Aorta (tissue), 5 donors: Measurements from ENCODE around the gene NFKBIZ. TPM values are rescaled to one million over a fixed set of nuclear protein-coding genes. Genes with fewer than 3 reads are reported as not detected.
A peak's percentile ranks its signal among the peaks of the same experiment; 100 is the strongest.

Source experiments
- ATAC-seq: fragments of 200-7000 bp; cut with Tn5 transposase; one replicate; pipeline ENCODE4 v1.9.1; 2022; ENCODE audit warnings: moderate library complexity; ENCODE audit not compliant: low FRiP score
- DNase-seq, 2 donors: peaks; one replicate each; pipeline ENCODE4 v3.0.0-alpha.2; 2020
- H3K27ac ChIP-seq, 2 donors: one replicate each; pipeline ENCODE4 v1.5.1; 2013; ENCODE audit warnings: low read length in 2 of 2, mild to moderate bottlenecking in 2 of 2, moderate library complexity in 2 of 2, control low read depth in 1 of 2, inconsistent platforms in 1 of 2, low read depth in 1 of 2
- H3K27me3 ChIP-seq, 2 donors: one replicate each; pipeline ENCODE4 v1.6.1; 2013; ENCODE audit warnings: control low read depth in 1 of 2, low read length in 1 of 2, mild to moderate bottlenecking in 1 of 2, moderate library complexity in 1 of 2; ENCODE audit not compliant: insufficient read depth in 2 of 2, control insufficient read depth in 1 of 2
- H3K36me3 ChIP-seq, 2 donors: one replicate each; pipeline ENCODE4 v1.6.1; 2013; ENCODE audit warnings: control low read depth in 1 of 2, low read length in 1 of 2, mild to moderate bottlenecking in 1 of 2; ENCODE audit not compliant: insufficient read depth in 2 of 2, control insufficient read depth in 1 of 2
- H3K4me1 ChIP-seq, 2 donors: one replicate each; pipeline ENCODE4 v1.6.1; 2013; ENCODE audit warnings: low read length in 2 of 2, control low read depth in 1 of 2, mild to moderate bottlenecking in 1 of 2, moderate library complexity in 1 of 2; ENCODE audit not compliant: insufficient read depth in 2 of 2, control insufficient read depth in 1 of 2
- H3K4me3 ChIP-seq, 2 donors: one replicate each; pipeline ENCODE4 v1.5.1; 2013; ENCODE audit warnings: low read length in 2 of 2, control low read depth in 1 of 2, mild to moderate bottlenecking in 1 of 2
- H3K9me3 ChIP-seq: one replicate; pipeline ENCODE4 v1.6.1; 2013; ENCODE audit warnings: mild to moderate bottlenecking, low read length; ENCODE audit not compliant: control insufficient read depth
- WGBS, 2 donors: extraction: QIAGEN DNeasy Blood & Tissue Kit; methylation state at CpG; one replicate each; pipeline ENCODE4 v1.1.7; 2013; 5-methylcytosine and 5-hydroxymethylcytosine counted together
- intact Hi-C, 2 donors: fragments of 100-400 bp; cut with DNase I; formaldehyde crosslinking; loops; one replicate each; pipeline versions ENCODE4 v1.14.2 to v1.15.0; 2022
- polyA plus RNA-seq, 2 donors: library from polyadenylated mRNA; stranded (reverse); fragments of 200-250 nt; gene quantifications; one replicate each; pipeline ENCODE4 v1.2.3, GENCODE V29; 2013
- total RNA-seq, 2 donors: library from RNA; stranded (reverse); fragmentation: NEBNext Ultra II Directional; extraction: Animal tissue kit (Norgen Biotek cat#: 25700); gene quantifications; one replicate each; pipeline ENCODE4 v1.2.1, GENCODE V29; 2021
- donor health status: healthy with polysubstance abuse.
- donor health status: Bipolar disorder and iron deficiency.
- donor health status: DM: no; HTN: no; CAD: no.
- donor health status: DM: no; HTN: no; CAD: no.
- donor health status: DM: yes; HTN: yes; CAD: no.

Gene NFKBIZ
- total and polyA plus RNA-seq, 4 donors: 6.5 to 198 (median 87.3) TPM

DNA sequence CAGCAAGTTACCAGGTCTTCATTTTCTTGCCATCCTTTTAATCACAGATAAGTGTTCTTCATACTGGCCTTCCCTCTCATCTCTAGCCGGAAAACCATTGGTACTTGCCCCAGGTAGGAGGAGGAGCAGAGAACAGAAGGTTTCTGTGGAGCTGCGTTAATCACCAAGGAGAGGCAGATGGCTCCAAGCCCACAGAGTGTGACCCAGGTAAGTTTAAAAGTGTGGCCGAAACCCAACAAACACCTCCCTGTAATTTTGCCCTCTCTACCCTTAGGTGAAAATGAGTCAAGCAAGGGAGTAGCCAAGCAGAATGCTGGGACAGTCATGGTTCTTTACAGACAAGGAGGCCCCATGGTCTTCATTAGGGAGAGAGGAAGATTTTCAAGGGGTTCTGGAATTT, 37.3 kb downstream of the NFKBIZ start:
- intact Hi-C loops: no loop called here
- H3K4me1 ChIP-seq: no peaks in the 10 kb centered on the region
- DNase-seq: no peak
- no peak overlapping the region for H3K4me3 ChIP-seq
- 97% methylated on average over 3 of the region's 3 CpGs for WGBS, 2 donors
- H3K27ac ChIP-seq: no peak overlapping the region
- H3K9me3 ChIP-seq: no peaks in the 10 kb centered on the region
- ATAC-seq: no peak
- no peaks in the 10 kb centered on the region for H3K36me3 ChIP-seq
- no peaks in the 10 kb centered on the region for H3K27me3 ChIP-seq

DNA sequence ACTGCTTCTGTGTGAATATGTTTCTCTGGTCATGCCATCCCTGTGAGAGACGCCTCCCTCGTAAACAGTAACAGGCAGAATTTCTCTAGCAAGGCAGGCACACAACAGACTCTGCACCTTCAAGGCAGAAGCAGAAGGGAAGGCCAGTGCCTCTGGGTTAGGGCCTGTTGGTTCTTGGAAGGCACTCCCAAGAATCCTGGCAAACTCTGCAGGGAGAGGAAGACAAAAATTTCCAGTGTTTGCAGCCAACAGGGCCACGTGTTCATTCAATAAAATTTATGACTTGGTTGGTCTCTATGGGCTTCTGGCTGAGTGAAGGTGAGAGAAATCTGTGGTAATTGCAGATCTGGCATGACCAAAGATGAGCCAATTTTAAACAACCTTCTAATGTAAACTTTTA, 39.3 kb downstream of the NFKBIZ start:
- H3K36me3 ChIP-seq: no peaks in the 10 kb centered on the region
- no peak overlapping the region for H3K27ac ChIP-seq
- no peaks in the 10 kb centered on the region for H3K9me3 ChIP-seq
- no peaks in the 10 kb centered on the region for H3K27me3 ChIP-seq
- no peak overlapping the region for H3K4me3 ChIP-seq
- H3K4me1 ChIP-seq: no peaks in the 10 kb centered on the region
- 39 to 44% methylated on average over 3 of the region's 3 CpGs for WGBS, 2 donors
- ATAC-seq (peak; percentile 69), DNase-seq (peak in 1 of 2 donors; percentile 62)
- intact Hi-C loops: no loop called here

DNA sequence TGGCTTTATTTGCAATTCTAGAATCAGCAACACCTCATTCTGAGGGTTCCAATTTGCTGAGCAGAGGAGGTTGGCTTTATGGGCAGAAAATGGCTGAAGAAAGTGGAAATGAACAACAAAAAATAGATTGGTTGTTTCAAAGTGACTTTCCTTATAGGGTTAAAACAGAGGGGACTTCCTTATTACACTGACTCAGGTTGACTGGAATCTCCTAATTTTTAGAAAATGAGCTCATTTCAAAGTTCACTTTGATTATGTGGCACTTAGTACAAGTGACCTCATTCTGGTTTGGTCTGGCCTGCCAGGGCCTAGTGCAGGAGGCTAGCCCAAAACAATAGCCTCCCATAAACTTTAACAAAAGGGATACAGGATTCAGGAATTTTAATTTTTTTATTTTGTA, 41.4 kb downstream of the NFKBIZ start:
- Histone ChIP-seq H3K36me3 (no peaks in the 10 kb centered on the region), H3K4me3 (no peak overlapping the region), H3K27ac (no peak overlapping the region), H3K27me3 (no peaks in the 10 kb centered on the region), H3K4me1 (no peaks in the 10 kb centered on the region), H3K9me3 (no peaks in the 10 kb centered on the region)
- intact Hi-C loops: no loop called here
- DNase-seq (no peak), ATAC-seq (no peak)

DNA sequence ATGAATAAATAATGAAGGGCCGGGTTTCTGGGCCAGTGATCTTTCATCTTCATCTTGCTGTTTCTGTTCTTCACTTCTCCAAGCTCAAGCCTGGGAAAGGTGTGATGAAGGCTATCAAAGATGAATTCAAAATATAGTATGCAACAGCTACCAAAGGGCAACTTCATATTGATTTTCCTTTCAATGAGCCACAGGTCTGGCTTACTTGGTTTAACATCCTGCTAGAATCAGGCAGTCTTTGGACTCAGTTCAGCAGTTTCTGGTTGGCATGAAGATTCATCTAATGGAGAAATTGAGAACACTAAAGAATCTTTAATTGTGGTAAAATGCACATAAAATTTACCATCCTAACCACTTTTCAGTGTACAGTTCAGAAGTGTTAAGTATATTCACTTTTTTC, 43.3 kb downstream of the NFKBIZ start:
- H3K27me3 ChIP-seq: no peaks in the 10 kb centered on the region
- no peak for ATAC-seq
- no peaks in the 10 kb centered on the region for H3K36me3 ChIP-seq
- H3K27ac ChIP-seq: no peak overlapping the region
- no peak for DNase-seq
- WGBS, 2 donors: 91% methylated on average over 1 of the region's 1 CpG
- intact Hi-C loops: no loop called here
- H3K4me3 ChIP-seq: no peak overlapping the region
- H3K9me3 ChIP-seq: no peaks in the 10 kb centered on the region
- no peaks in the 10 kb centered on the region for H3K4me1 ChIP-seq

GRCh38 chr3:101896083-101896757, 46.9 kb downstream of the NFKBIZ start:
- Histone ChIP-seq H3K9me3 (no peaks in the 10 kb centered on the region), H3K4me1 (no peaks in the 10 kb centered on the region), H3K27me3 (no peaks in the 10 kb centered on the region), H3K4me3 (no peak overlapping the region), H3K36me3 (no peaks in the 10 kb centered on the region), H3K27ac (no peak overlapping the region)
- 90 to 94% methylated on average over 2 of the region's 2 CpGs for WGBS, 2 donors
- ATAC-seq: no peak
- no peak for DNase-seq
- intact Hi-C loops: no loop called here

GRCh38 chr3:101897013-101897412, 47.7 kb downstream of the NFKBIZ start:
- no peaks in the 10 kb centered on the region for H3K36me3 ChIP-seq
- no peaks in the 10 kb centered on the region for H3K4me1 ChIP-seq
- no peaks in the 10 kb centered on the region for H3K9me3 ChIP-seq
- 94 to 96% methylated on average over 5 of the region's 5 CpGs for WGBS, 2 donors
- ATAC-seq (no peak), DNase-seq (no peak)
- intact Hi-C loops: no loop called here
- H3K27me3 ChIP-seq: no peaks in the 10 kb centered on the region
- no peak overlapping the region for H3K27ac ChIP-seq
- H3K4me3 ChIP-seq: no peak overlapping the region

DNA sequence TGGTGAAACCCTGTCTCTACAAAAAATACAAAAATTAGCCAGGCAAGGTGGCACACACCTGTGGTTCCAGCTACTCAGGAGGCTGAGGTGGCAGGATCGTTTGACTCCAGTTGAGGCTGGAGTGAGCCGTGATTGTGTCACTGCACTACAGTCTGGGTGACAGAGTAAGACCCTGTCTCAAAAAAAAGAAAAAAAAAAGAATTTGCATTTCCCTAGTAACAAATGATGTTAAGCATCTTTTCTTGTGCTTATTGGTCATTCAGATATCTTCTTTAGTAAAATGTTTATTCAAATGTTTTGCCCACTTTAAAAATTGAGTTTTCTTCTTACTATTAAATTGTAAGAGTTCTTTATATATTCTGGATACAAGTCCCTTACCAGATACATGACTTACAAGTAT, 48.7 kb downstream of the NFKBIZ start:
- Histone ChIP-seq H3K36me3 (no peaks in the 10 kb centered on the region), H3K27ac (no peak overlapping the region), H3K9me3 (no peaks in the 10 kb centered on the region), H3K4me1 (no peaks in the 10 kb centered on the region), H3K4me3 (no peak overlapping the region), H3K27me3 (no peaks in the 10 kb centered on the region)
- WGBS, 2 donors: 93 to 98% methylated on average over 2 of the region's 2 CpGs
- ATAC-seq (no peak), DNase-seq (no peak)
- intact Hi-C loops: no loop called here

GRCh38 chr3:101898752-101899169, 49.4 kb downstream of the NFKBIZ start:
- 42 to 43% methylated on average over 5 of the region's 5 CpGs for WGBS, 2 donors
- Histone ChIP-seq H3K27ac (no peak overlapping the region), H3K4me3 (no peak overlapping the region), H3K9me3 (no peaks in the 10 kb centered on the region), H3K36me3 (no peaks in the 10 kb centered on the region), H3K27me3 (no peaks in the 10 kb centered on the region), H3K4me1 (no peaks in the 10 kb centered on the region)
- intact Hi-C loops: no loop called here
- ATAC-seq: peak; percentile 19
- DNase-seq: no peak

DNA sequence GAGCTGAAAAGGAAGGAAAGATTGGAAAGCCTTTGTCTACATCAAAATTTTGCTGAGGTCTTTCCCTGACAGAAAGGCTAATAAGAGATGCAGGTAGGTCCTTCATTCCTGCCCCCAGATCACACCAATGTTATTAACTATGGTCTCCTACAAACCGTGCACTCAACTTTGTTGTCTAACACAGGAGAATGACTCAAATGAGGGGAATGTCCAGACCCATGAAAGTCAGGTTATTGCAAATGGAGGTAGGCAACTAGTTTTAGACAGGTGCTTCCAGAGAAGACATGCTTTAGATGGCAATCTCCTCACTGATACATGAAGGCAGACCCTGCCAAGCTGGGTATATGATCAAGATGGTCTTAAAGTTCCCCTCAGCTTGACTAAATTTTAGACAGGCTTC, 51.0 kb downstream of the NFKBIZ start:
- no peak overlapping the region for H3K27ac ChIP-seq
- ATAC-seq (no peak), DNase-seq (no peak)
- H3K27me3 ChIP-seq: no peaks in the 10 kb centered on the region
- 86 to 90% methylated on average over 1 of the region's 1 CpG for WGBS, 2 donors
- no peaks in the 10 kb centered on the region for H3K4me1 ChIP-seq
- intact Hi-C loops: no loop called here
- no peak overlapping the region for H3K4me3 ChIP-seq
- no peaks in the 10 kb centered on the region for H3K9me3 ChIP-seq
- no peaks in the 10 kb centered on the region for H3K36me3 ChIP-seq
